RCC 7860 (cell line): ENCODE measurements around the gene DCAF6.
A peak's percentile ranks its signal among the peaks of the same experiment; 100 is the strongest.

Experiments used
- DNase-seq: peaks from one replicate; pipeline ENCODE4 v3.0.0-alpha.2; 2015; ENCODE audit warnings: low spot score
- FAIRE-seq: peaks from 2 replicates; lab custom pipeline; 2012; peaks lifted over from hg19 to GRCh38; lab: Jason Lieb, UNC

DCAF6 gene

GRCh38 chr1:168082008-168082876 is 145.8 kb downstream of the DCAF6 start:
- FAIRE-seq (no peak), DNase-seq (peak; percentile 65)

- DNase-seq (no peak), FAIRE-seq (no peak)
Measured at GRCh38 chr1:168083456-168084325, 147.2 kb downstream of the DCAF6 start.

DNA sequence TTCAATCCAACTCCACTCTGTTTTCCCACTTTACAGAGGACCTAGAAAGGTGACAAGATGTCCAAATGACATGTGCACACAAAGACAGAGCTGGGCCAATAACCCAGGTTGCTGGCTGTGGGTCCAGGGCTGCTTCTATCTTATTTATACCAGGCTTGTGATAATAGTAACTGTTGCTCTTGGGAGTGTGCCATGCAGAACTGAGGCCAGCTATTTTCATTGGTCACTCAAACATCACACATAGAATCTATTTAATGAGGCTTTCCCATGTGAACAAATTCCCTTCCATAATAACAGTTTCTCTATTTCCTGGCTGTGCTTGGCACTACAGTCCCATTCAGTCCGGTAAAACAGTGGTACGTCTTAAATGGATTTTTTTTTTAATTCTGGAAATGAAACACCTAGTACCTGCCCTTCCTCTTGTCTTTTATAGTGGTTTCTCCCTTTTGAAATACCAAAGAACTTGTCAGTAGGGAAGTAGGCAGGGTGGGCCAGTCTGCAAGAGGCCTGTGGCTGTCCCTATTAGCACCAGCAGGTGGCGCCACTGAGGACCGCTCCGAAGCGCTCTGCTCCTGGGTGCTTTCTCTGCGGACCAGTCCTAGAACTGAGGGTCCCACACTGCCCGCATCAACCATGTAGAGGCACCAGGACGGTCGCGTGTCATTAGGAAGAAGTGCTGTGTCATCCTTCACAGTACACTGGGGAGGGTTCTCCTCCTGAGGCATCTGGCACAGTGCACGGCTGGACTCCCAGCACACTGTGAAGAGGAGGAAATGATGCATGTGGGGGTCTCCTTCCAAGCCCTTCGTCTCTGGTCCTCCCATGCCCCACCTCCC is 148.1 kb downstream of the DCAF6 start:
- no peak for DNase-seq
- no peak for FAIRE-seq

- no peak for DNase-seq
- no peak for FAIRE-seq
Measured at GRCh38 chr1:168085401-168085872, 149.0 kb downstream of the DCAF6 start.

DNA sequence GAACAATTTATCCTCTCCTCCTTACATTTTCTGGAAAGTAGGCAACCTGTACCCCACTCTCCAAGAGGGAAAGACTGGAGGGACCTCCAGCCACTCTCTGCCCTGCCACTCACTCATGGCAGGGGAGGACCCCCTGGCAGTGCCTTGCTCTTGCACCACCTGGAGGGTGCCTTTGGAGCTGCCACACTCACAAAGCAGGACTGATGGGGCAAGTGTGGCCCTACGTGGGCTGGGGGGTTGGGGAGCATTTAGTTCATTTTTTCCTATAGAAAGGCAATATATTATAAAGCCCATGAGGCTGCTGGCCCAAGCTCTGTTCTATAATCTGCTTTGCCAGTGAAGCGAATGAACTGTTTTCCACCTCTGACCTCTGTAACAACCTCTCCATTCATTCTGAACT is 150.0 kb downstream of the DCAF6 start:
- DNase-seq, result no peak
- no peak for FAIRE-seq

- no peak for FAIRE-seq
- DNase-seq, result no peak
Measured at GRCh38 chr1:168087696-168088095, 151.2 kb downstream of the DCAF6 start.

GRCh38 chr1:168088511-168089325 is 152.2 kb downstream of the DCAF6 start:
- no peak for DNase-seq
- no peak for FAIRE-seq

DNA sequence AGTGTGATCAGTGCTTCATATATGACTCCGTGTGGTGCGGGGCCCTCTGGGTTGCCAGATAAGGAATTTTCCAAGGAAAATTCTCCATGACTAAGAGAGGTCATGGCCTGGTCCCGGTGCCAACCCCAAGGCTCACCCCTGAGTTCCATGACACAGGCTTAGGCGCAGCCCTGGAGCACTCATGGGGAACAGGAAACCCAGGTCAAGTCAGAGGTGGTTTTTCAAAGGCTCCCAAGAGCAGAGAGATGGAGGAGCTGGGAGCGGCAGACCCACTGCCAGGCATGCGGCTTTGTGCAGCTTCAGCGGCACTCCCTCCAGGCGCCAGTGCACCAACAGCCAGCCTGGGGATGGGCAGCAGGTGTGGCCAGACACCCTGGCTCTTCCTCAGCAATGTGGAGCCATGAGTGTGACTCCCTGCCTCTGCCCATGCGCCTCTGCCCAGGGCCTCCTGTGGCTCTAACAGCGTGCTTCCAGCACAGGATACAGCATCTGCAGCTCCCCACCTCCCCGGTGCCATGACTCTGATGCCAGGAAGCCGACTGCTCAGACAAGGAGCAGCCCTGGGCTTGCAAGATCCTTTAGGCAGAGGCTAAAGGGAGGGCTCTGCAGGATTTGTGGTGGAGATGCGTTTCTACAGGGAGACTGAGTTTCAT is 153.0 kb downstream of the DCAF6 start:
- FAIRE-seq (peak; percentile 88), DNase-seq (peak; percentile 82)

GRCh38 chr1:168089979-168090337 is 153.5 kb downstream of the DCAF6 start:
- FAIRE-seq, result no peak
- no peak for DNase-seq

DNA sequence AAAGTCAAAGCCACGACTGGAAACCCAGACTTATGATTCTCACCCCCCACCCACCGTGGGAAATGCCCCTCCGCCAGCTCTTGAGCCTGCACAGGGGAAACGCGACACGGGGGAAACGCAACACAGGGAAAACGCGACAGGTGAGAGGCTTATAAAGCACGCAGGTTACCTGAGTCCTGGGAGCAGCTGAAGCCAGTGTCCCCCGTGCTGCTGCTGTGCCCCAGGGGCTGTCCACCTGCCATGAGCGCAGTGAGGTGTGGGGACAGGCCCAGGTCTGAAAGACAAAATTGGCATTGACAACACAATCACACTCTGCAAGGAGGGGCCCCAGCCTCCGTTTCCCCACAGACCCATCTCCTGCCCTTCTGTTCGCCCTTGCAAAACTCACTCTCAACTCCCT is 153.9 kb downstream of the DCAF6 start:
- FAIRE-seq (no peak), DNase-seq (no peak)

GRCh38 chr1:168091063-168091462 is 154.6 kb downstream of the DCAF6 start:
- no peak for DNase-seq
- no peak for FAIRE-seq

- DNase-seq, result no peak
- no peak for FAIRE-seq
Measured at GRCh38 chr1:168091720-168092550, 155.5 kb downstream of the DCAF6 start.

GRCh38 chr1:168092566-168093355 is 156.3 kb downstream of the DCAF6 start:
- FAIRE-seq (no peak), DNase-seq (no peak)

- DNase-seq (no peak), FAIRE-seq (no peak)
Measured at GRCh38 chr1:168093616-168094015, 157.1 kb downstream of the DCAF6 start.

DNA sequence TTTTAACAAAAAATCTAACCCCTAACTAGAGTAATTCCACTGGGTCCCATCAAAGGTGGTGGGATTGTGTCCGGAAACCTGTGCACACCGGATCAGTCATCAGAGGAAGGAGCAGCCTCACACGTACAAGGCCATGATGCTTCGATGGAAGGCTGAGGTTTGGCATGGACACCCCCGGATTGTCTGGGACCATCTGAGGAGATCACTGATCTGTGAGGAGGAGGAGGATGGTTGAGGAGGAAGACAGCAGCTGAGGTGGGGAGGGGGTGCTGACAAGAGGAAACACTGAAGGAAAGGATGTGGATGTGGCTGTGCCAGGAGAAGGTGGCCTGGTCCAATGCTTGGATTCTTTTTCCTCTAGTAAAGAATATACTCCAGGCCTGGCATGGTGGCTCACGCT is 159.0 kb downstream of the DCAF6 start:
- FAIRE-seq (no peak), DNase-seq (no peak)

DNA sequence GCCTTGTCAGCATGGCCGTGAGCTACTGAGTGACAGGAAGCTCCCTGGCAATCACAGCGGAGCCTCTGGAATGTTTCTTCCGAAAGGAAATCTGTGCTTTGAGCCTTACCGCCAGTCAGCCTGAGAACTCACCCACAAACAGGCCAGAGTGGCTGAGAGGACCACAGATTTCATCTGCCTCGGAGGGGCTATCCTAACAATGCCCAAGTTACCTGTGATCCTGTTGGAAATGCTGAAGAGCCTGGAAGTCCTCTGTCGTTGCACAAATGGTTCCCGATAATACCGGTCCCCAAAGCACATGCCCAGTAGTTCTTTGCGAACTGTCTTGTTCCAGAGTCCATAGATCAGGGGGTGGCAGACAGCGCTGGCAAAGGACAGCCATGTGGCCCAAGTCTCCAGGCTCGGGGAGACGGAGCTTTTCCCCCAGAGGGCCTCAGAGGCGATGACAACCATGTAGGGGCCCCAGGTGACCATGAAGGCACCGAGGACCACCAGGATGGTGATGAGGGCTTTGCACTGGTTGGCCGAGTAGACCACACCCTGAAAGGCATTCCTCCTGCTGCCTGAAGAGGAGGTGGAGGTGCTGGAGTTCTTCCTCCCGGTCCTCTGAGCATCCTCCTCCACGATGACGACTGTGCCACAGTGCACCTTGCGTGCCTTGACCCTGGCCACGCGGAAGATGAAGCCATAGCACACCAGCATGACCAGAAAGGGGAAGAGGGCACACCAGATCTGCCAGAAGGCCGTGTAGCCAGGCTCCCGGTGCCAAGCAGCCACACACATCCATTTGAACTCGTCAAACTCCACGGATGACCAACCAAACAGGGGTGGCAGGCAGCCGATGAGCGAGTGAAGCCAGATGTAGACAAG is 160.0 kb downstream of the DCAF6 start:
- DNase-seq (no peak), FAIRE-seq (no peak)

GRCh38 chr1:168097921-168098528 is 161.5 kb downstream of the DCAF6 start:
- FAIRE-seq (no peak), DNase-seq (no peak)
